GM12892 (cell line): Measurements from ENCODE around the gene MAGEA6.

Source experiments
- POLR2A ChIP-seq: IDR thresholded peaks from 2 replicates; pipeline ENCODE4 v1.6.1; 2011; ENCODE audit warnings: low read depth, low read length, control low read depth
- POLR2AphosphoS5 ChIP-seq: IDR thresholded peaks from 2 replicates; pipeline ENCODE4 v1.6.1; 2011; ENCODE audit warnings: low read depth, low read length, control low read depth
- TAF1 ChIP-seq: IDR thresholded peaks from 2 replicates; pipeline ENCODE4 v1.6.1; 2011; ENCODE audit warnings: low read depth, mild to moderate bottlenecking, control low read depth, low read length, borderline replicate concordance

GRCh38 chrX:152814048-152814447, 44.6 kb upstream of the MAGEA6 start:
- TF ChIP-seq POLR2AphosphoS5 (no peak), POLR2A (no peak), TAF1 (no peak)
